ENCODE data around the gene FBXO17. TPM values are rescaled to one million over a fixed set of nuclear protein-coding genes. Genes with fewer than 3 reads are reported as not detected.
"Not testable (repeated sequence)": the region's sequence is repeated elsewhere in the genome, so short reads cannot be mapped to it uniquely, and the experiment has no call there.

FBXO17 gene
- total RNA-seq, 2 donors from 2014 or later: 18.8 to 25.2 TPM

GRCh38 chr19:38970664-38971532 is 4.6 kb downstream of the FBXO17 start:
- Histone ChIP-seq H3K4me1 (peaks cover 13% of the 10 kb centered on the region), H3K27ac (no peak overlapping the region), H3K4me3 (no peak overlapping the region), H3K9me3 (no peaks in the 10 kb centered on the region), H3K36me3 (replicated peaks in 1 of 2; ENCODE audit: insufficient read depth in 1 of 2, low read depth in 2 of 2) (no peaks in the 10 kb centered on the region), H3K27me3 (no peaks in the 10 kb centered on the region)
- ATAC-seq (no peak), DNase-seq (no peak)
- WGBS, 2 donors: 85 to 94% methylated on average over 9 to 12 of the region's 12 CpGs
- intact Hi-C loops (cut with DNase I): no loop called here
- TF ChIP-seq CTCF (IDR thresholded peaks at IDR 0.05) (no peak), POLR2A (IDR thresholded peaks at IDR 0.05) (no peak)

GRCh38 chr19:38966149-38966548 is 9.4 kb downstream of the FBXO17 start:
- intact Hi-C loops (cut with DNase I); ATAC-seq; H3K9me3 ChIP-seq; H3K27ac ChIP-seq; H3K27me3 ChIP-seq; H3K4me3 ChIP-seq; DNase-seq; H3K4me1 ChIP-seq; H3K36me3 ChIP-seq (replicated peaks in 1 of 2; ENCODE audit: insufficient read depth in 1 of 2, low read depth in 2 of 2): not testable (repeated sequence)
- WGBS, 2 donors: 93 to 97% methylated on average over 5 of the region's 5 CpGs

- Histone ChIP-seq H3K9me3 (no peaks in the 10 kb centered on the region), H3K27ac (no peak overlapping the region), H3K4me3 (no peak overlapping the region), H3K27me3 (no peaks in the 10 kb centered on the region), H3K36me3 (replicated peaks in 1 of 2; ENCODE audit: insufficient read depth in 1 of 2, low read depth in 2 of 2) (no peaks in the 10 kb centered on the region), H3K4me1 (peaks cover 4% of the 10 kb centered on the region)
- no peak for DNase-seq
- ATAC-seq: no peak
- 83 to 100% methylated on average over 2 of the region's 2 CpGs for WGBS, 2 donors
- TF ChIP-seq CTCF (IDR thresholded peaks at IDR 0.05): no peak
- no peak for TF ChIP-seq POLR2A (IDR thresholded peaks at IDR 0.05)
- intact Hi-C loops (cut with DNase I): no loop called here
Observed at GRCh38 chr19:38964738-38965137, 10.8 kb downstream of the FBXO17 start.

- H3K27me3 ChIP-seq: no peaks in the 10 kb centered on the region
- 81 to 84% methylated on average over 5 of the region's 5 CpGs for WGBS, 2 donors
- peaks cover 4% of the 10 kb centered on the region for H3K4me1 ChIP-seq
- H3K9me3 ChIP-seq: no peaks in the 10 kb centered on the region
- no peak overlapping the region for H3K27ac ChIP-seq
- no peak for ATAC-seq
- intact Hi-C loops (cut with DNase I): no loop called here
- TF ChIP-seq POLR2A (IDR thresholded peaks at IDR 0.05) (no peak), CTCF (IDR thresholded peaks at IDR 0.05) (no peak)
- DNase-seq: no peak
- H3K36me3 ChIP-seq (replicated peaks in 1 of 2; ENCODE audit: insufficient read depth in 1 of 2, low read depth in 2 of 2): no peaks in the 10 kb centered on the region
- H3K4me3 ChIP-seq: no peak overlapping the region
Observed at GRCh38 chr19:38959618-38960017, 15.9 kb downstream of the FBXO17 start.

- DNase-seq: no peak
- no peaks in the 10 kb centered on the region for H3K36me3 ChIP-seq (replicated peaks in 1 of 2; ENCODE audit: insufficient read depth in 1 of 2, low read depth in 2 of 2)
- WGBS, 2 donors: 93 to 97% methylated on average over 2 of the region's 2 CpGs
- H3K4me3 ChIP-seq: no peak overlapping the region
- H3K27ac ChIP-seq: no peak overlapping the region
- H3K4me1 ChIP-seq: peaks cover 7% of the 10 kb centered on the region
- no peaks in the 10 kb centered on the region for H3K9me3 ChIP-seq
- no peak for ATAC-seq
- intact Hi-C loops (cut with DNase I): no loop called here
- TF ChIP-seq POLR2A (IDR thresholded peaks at IDR 0.05) (no peak), CTCF (IDR thresholded peaks at IDR 0.05) (no peak)
- no peaks in the 10 kb centered on the region for H3K27me3 ChIP-seq
Observed at GRCh38 chr19:38958301-38958700, 17.2 kb downstream of the FBXO17 start.
